HG03575 (cell line): ENCODE data around the gene ERLEC1.
A peak's percentile ranks its signal among the peaks of the same experiment; 100 is the strongest.
"Not testable (repeated sequence)": the region's sequence is repeated elsewhere in the genome, so short reads cannot be mapped to it uniquely, and the experiment has no call there.

Source experiments
- ATAC-seq: cut with Tn5 transposase; IDR thresholded peaks from one replicate; pipeline ENCODE4 v1.9.1; 2021; ENCODE audit not compliant: unreplicated experiment, insufficient number of reproducible peaks, low FRiP score; ENCODE audit errors: extremely low read depth

Gene ERLEC1, protein sequence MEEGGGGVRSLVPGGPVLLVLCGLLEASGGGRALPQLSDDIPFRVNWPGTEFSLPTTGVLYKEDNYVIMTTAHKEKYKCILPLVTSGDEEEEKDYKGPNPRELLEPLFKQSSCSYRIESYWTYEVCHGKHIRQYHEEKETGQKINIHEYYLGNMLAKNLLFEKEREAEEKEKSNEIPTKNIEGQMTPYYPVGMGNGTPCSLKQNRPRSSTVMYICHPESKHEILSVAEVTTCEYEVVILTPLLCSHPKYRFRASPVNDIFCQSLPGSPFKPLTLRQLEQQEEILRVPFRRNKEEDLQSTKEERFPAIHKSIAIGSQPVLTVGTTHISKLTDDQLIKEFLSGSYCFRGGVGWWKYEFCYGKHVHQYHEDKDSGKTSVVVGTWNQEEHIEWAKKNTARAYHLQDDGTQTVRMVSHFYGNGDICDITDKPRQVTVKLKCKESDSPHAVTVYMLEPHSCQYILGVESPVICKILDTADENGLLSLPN

DNA sequence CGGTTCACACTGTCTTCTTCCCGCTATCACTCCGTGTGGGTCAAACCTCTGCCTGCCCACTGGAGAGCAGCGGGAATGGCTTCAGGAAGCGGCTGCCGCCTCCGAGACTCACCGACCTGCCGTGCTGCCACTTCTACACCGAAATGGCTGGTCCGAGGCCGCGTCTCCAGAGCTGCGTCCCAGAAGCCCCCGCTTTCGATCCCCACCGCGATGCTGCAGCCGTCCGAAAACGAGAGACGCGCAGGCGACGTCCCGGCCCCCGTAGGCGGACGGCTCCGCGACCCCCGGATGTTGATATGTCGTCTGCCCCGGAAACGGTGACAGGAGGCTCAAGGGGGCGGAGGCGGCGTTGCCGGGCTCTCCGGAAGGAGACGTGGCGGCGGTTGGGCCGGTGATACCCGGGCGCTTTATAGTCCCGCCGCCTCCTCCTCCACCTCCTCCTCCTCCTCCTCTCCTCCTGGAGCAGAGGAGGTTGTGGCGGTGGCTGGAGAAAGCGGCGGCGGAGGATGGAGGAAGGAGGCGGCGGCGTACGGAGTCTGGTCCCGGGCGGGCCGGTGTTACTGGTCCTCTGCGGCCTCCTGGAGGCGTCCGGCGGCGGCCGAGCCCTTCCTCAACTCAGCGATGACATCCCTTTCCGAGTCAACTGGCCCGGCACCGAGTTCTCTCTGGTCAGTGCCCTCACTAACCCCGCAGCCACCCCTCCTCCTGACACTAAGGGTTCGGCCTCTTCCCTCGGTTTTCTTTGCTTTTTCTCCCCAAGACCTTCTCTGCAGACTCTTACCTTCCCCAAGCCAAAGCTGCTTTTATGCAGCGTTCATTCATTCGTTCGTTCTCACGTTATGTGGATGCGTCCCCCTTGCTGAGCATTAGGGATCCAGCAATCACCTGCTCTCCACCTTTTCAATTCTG, at the start of gene ERLEC1, which contains the start of gene ASB3:
ERLEC1 (plus strand) TSS at position 340 of the 909 bp plus-strand sequence; CDS start at position 507, 167 bp downstream.
ASB3 (minus strand) TSS at position 249 of the 909 bp plus-strand sequence. CDS start 21,381 bp downstream, outside the sequence.
- ATAC-seq: peak; percentile 74

DNA sequence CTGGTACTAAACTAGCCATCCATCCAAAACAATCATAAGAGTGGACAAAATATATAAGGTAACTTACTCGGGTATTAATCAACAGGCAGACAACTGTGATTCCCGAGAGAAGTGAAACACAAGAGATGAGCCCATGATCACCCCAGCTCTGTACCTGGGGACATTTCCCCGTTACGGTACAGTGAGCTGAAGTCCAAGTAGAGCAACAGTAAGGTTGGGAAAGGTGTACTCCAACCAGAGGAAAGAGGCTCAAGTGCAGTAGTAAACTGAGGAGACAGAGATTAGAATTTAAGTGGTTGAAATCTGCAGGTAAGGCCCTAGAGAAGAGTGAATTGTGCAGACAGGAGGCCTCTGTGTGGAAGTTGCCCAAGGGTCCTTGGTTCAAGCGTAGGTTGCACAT, 49.8 kb upstream of the ERLEC1 start:
- no peak for ATAC-seq

DNA sequence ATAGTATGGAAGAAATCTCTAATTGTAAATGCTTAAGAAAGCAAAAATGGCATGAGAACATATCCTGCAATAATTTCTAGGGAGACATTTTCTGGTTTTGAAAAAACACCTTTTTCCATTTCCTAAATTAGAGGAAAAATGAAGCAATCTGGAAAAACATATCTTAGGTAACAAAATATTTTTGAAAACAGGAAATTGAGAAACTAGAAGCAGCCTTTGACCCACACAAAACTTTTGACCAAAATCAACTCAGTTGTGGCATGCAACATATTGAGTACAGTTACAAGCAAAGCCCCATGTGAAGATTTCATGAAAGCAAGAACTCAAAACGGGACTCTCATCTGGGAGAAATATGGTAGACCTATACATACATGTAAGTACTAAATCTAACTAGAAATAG, 47.8 kb upstream of the ERLEC1 start:
- ATAC-seq: no peak

- ATAC-seq: no peak
Observed at GRCh38 chr2:53740170-53740569, 46.7 kb upstream of the ERLEC1 start.

GRCh38 chr2:53744395-53745065, 42.3 kb upstream of the ERLEC1 start:
- ATAC-seq: no peak

DNA sequence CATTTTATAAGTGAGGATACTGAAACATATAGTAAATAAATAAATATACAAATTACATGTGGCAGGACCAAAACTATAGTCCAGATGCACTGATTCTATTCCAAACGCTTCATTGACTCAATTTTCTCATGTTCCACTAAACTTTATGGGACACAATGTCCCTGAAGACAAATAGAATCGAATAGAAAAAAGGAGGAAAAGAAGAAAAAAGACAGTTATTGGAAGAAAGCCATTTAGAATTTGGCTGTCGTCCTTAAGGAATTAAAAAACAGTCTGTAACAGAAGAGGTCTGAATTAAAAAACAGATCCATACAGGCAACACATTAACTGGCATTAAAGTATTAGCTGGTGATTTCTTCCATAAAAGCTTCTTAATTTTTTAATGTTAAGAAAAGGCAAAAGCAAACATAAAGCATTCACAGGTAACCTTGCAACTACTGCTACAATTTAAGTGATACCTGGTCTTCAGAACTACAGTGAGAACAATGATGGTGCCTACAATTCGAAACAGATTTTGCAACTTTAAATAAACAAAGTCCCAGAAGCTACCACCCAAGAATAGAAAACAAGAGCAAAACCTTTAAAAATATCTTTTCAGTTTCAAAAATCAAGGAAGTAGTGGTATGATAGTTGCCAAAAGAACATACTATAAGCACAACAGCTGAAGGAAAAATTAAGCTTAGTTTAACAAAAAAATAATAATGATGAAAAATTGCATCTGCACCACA, 36.6 kb upstream of the ERLEC1 start:
- ATAC-seq: no peak

DNA sequence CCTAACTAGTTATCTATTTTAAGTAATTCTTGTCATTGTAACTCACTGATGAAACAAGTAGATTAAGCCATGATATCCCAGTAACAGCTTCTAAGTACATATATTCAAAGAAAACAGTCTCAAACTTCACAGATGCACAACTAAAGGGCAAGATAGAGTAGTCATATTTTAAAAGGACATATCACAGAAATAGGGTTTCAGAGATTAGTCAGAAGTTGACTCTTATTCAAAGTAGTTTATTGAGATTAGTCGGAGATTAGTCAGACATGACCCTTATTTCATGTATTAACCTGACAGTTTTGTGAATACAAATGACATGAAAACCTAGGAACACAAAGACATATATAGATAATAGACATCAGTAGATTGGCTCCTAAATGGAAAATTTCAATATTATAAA, 35.1 kb upstream of the ERLEC1 start:
- peak; percentile 97 for ATAC-seq

DNA sequence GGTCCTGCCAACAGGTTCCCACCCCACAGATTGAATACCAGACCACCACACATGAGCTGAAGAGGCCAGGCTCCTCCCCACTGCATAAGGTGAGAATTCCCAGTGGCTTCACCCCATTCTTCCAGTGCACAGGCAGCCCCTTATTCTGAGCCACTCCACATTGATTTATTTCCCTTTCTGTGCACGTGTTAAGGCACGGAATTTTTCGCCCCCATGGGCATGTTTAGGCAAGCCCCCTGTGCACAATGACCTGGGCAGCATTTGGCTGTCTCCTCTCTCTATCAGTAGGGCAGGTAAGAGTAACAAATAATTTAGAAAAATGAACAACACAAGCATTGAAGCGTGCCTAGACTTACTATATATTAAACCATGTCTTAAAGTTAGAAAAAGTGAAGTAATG, 34.5 kb upstream of the ERLEC1 start:
- no peak for ATAC-seq

DNA sequence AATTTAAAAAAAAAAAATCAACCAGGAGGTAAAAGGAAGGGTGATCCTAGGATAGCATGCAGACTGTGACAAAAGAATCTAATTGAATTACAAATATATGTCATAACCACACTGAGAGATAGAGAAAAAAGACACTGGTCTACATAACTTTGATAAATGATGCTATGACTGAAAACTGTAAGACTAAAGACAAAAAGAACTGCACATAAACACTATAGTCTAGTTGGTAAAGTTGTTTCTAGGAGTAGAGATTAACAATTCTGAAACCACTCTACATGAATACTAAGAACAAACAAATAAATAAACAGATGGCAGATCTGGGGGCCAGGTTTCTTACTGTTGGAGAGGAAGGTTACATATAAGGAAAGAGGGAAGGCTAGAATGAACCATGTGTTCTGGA, 33.8 kb upstream of the ERLEC1 start:
- no peak for ATAC-seq

GRCh38 chr2:53755121-53755520, 31.7 kb upstream of the ERLEC1 start:
- ATAC-seq: no peak

DNA sequence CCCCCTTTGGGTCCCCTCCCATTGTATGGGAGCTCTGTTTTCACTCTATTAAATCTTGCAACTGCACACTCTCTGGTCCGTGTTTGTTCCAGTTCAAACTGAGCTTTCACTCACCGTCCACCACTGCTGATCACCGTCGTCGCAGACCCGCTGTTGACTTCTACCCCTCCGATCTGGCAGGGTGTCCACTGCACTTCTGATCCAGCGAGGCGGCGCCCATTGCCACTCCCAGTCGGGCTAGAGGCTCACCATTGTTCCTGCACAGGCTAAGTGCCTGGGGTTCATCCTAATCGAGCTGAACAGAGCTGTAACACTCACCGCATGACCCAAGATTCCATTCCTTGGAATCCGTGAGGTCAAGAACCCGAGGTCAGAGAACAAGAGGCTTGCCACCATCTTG, 30.2 kb upstream of the ERLEC1 start:
- ATAC-seq: no peak

DNA sequence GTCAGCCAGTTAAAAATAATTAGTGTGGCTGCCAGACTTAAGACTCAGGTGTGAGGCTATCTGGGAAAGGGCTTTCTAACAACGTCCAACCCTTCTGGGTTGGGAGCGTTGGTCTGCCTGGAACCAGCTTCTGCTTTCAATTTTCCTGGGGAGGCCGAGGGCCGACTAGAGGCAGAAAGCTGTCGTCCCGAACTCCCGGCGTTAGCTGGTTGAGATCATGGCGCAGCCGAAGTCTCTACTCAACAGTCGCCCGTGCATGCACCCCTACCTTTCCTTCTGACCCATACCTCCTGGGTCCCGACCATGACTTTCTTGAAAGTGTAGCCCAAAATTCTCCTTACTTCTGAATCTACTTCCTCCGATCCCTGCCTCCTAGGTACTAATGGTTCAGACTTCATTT, 29.6 kb upstream of the ERLEC1 start:
- not testable (repeated sequence) for ATAC-seq

- no peak for ATAC-seq
Observed at GRCh38 chr2:53765767-53766166, 21.1 kb upstream of the ERLEC1 start.

GRCh38 chr2:53767405-53768241, 19.2 kb upstream of the ERLEC1 start, which contains the start of gene CHAC2:
TSS of gene CHAC2 (plus strand) at chr2:53767804. CDS start at chr2:53767887, 83 bp downstream.
- ATAC-seq: peak; percentile 77

DNA sequence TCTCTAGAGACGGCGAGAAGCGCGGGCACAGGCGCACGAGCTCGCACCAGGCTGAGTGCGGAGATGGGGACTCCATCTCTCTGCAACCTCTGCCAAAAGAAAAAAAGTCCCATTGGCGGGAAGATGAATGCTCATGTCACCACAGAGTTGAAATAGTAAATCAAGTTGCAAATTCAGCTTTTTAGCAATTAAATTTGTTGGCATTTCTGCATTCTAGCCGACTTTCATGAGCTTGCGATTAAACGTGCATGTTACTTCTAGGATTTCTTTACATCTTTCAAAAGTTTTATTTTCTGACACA, 18.7 kb upstream of the ERLEC1 start:
- ATAC-seq: peak; percentile 12

DNA sequence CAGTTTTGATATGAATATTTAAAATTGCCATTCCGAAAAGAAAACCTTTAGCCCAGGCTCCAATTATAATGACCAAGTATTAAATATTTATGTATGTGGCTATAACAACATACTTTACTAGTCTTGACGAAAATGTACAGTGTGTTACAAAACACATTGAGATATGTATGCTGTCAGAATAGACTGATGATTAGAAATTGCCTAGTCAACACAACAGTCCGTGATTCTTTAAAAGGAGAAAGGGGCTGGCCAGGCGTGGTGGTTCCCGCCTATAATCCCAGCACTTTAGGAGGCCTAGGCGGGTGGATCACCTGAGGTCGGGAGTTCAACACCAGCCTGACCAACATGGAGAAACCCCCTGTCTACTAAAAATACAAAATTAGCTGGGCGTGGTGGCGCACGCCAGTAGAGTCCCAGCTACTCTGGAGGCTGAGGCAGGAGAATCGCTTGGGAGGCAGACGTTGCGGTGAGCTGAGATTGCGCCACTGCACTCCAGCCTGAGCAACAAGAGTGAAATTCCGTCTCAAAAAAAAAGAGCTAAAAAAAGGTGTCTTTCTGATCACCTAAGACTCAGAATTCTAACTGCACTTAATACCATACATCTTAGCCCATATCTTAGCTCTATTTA, 17.4 kb upstream of the ERLEC1 start:
- ATAC-seq: no peak

- no peak for ATAC-seq
Observed at GRCh38 chr2:53770264-53770663, 16.6 kb upstream of the ERLEC1 start.
